ENCODE measurements around the gene CALY.

CALY gene

DNA sequence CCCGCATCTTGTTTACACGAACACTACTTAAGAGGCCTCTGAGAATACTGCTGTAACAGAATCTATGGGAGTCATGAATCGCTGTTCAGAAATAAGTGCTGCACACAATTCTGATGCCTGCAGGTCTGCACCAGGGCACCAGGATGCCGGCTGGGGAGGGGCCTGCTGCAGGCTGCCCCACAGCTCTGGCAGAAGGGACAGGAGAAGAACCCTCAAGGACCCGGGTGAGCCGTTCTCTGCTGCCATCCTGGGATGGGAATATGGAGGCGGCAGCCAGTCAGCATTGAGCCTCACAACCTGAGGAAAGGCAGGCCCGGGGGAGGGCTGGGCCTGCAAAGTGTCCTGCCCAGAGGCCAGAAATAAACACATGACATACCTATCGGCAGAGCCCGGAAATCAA lies 39.2 kb downstream of the CALY start:
- TF ChIP-seq, protein P1, sequence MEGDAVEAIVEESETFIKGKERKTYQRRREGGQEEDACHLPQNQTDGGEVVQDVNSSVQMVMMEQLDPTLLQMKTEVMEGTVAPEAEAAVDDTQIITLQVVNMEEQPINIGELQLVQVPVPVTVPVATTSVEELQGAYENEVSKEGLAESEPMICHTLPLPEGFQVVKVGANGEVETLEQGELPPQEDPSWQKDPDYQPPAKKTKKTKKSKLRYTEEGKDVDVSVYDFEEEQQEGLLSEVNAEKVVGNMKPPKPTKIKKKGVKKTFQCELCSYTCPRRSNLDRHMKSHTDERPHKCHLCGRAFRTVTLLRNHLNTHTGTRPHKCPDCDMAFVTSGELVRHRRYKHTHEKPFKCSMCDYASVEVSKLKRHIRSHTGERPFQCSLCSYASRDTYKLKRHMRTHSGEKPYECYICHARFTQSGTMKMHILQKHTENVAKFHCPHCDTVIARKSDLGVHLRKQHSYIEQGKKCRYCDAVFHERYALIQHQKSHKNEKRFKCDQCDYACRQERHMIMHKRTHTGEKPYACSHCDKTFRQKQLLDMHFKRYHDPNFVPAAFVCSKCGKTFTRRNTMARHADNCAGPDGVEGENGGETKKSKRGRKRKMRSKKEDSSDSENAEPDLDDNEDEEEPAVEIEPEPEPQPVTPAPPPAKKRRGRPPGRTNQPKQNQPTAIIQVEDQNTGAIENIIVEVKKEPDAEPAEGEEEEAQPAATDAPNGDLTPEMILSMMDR (IDR thresholded peaks at IDR 0.05; ENCODE audit: control extremely low read depth, extremely low read depth, low read depth, missing control alignments) = no peak
- ChIA-PET POLR2A (no interaction called here), CTCF (interaction anchor here (2.0 kb wide), 1 partner anchor 11 kb away, joined by 5 read pairs; no protein-coding TSS in a partner anchor)
- no peak for DNase-seq (ENCODE audit: extremely low spot score)

- TF ChIP-seq, protein P1 (IDR thresholded peaks at IDR 0.05; ENCODE audit: control extremely low read depth, extremely low read depth, low read depth, missing control alignments) = no peak
- DNase-seq (ENCODE audit: extremely low spot score) = no peak
- CTCF ChIA-PET = interaction anchor here (1.1 to 3.2 kb wide), 3 partner anchors 10 to 12 kb away, joined by 3 to 14 read pairs (median 5); no protein-coding TSS in a partner anchor
- POLR2A ChIA-PET = no interaction called here
Observed at GRCh38 chr10:133295426-133296320, 41.0 kb downstream of the CALY start.

DNA sequence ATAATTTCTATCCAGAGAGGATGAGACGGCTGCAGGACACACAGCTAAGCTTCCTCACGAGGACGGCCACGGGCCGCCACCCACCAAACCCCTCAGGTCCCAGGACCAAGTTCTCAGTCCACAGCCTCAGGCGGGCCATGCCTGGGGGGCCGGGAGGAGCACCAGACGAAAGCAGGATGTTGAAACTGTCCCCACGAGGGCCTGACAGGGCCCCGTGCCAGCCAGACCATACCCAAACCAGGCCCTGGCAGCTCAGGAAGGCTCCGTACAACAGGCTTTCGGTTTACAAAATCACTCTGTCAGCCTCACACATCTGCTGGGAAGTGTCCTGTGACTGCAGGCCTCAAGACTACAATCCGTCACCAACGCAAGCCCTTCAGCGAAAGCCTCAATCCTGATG lies 42.5 kb downstream of the CALY start:
- POLR2A ChIA-PET = no interaction called here
- CTCF ChIA-PET = interaction anchor here (3.2 kb wide), 1 partner anchor 13 kb away, joined by 14 read pairs; no protein-coding TSS in a partner anchor
- DNase-seq (ENCODE audit: extremely low spot score) = no peak
- TF ChIP-seq, protein P1 (IDR thresholded peaks at IDR 0.05; ENCODE audit: control extremely low read depth, extremely low read depth, low read depth, missing control alignments) = no peak

DNA sequence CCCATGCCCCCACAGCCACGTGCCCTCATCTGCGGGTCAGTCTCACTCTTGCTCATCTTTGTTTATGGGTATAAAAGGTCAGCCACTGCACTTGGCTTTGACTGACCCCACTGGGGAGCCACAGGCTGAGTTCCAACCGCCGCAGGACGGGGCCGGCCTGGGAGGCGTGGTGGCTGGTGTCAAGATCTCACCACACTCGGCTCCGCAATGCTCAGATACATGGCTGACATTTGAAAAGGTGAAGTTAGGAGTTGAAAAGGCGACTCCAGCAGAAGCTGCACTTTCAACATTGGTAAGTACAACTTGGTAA lies 42.9 kb downstream of the CALY start:
- ChIA-PET CTCF (interaction anchor here (3.2 kb wide), 1 partner anchor 14 kb away, joined by 14 read pairs; no protein-coding TSS in a partner anchor), POLR2A (no interaction called here)
- no peak for DNase-seq (ENCODE audit: extremely low spot score)
- TF ChIP-seq, protein P1 (IDR thresholded peaks at IDR 0.05; ENCODE audit: control extremely low read depth, extremely low read depth, low read depth, missing control alignments) = no peak

DNA sequence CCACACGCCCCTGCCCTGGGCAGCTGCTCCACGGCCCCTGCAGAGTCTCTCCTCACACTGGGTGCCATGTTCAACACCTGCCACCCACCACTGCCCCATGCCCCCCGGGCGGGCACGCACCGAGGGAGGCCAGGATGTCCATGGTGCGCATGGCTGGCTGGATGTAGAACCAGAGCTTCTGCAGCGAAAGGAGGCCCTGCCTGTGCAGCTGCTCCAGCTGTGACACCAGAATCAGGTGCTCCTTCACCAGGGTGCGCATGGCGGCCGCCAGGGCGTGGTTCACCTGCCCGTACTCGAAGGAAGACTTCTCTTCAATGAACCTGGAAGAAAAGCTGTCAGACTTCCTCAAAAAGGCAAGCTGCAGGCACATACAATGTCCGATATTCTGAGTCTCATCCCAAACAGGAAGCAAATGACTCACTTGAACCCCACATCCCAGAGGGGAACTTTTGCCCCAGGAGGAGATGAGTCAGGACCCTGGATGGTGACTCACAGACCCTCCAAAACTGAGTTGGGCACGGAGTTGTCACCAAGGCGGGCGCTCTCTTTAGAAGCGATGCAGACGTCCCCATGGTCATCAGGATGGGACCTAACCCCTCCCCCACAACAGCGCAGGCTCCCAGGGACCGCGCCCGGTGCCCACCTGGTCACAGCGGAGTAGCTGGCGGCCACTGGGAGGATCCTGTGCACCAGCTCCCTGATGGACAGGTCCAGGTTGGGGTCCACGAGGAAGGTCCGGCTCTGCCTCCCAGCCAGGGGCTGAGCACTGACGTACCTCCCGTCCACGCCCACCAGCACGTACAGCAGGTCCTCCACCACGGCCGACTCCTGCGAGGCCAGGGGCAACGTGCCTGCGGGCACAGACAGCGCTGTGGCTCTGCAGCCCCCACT lies 43.5 kb downstream of the CALY start:
- DNase-seq (ENCODE audit: extremely low spot score) = no peak

DNA sequence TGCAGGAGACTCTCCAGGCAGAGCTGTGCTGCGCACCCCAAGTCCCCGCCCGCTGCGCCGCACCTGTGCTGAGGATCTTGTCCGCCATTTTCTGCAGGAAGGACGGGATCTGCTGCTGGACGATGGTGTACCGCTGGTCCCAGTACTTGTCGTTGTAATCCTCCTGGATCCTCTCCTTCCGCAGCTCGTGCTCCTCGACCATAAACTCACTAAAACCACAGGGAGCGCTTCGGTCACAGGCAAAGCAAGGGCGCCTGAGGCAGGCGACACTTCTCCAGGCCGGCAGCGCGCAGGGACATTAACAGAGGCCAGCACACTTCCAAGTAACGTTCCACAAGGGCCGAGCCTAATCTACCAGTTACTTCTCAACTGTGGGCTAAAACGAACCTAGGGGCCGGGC lies 46.9 kb downstream of the CALY start:
- no peak for DNase-seq (ENCODE audit: extremely low spot score)
- CTCF ChIA-PET = no interaction called here
- POLR2A ChIA-PET = no interaction called here

More for the DNA sequence above, 43.5 kb downstream of the CALY start:
- ChIA-PET POLR2A (no interaction called here), CTCF (interaction anchor here (3.2 kb wide), 1 partner anchor 14 kb away, joined by 14 read pairs; no protein-coding TSS in a partner anchor)
- TF ChIP-seq, protein P1 (IDR thresholded peaks at IDR 0.05; ENCODE audit: control extremely low read depth, extremely low read depth, low read depth, missing control alignments) = no peak

More for the DNA sequence above, 46.9 kb downstream of the CALY start:
- TF ChIP-seq, protein P1 (IDR thresholded peaks at IDR 0.05; ENCODE audit: control extremely low read depth, extremely low read depth, low read depth, missing control alignments) = no peak
